Jurkat, Clone E6-1 (cell line): ENCODE results near the gene AKTIP.
A peak's percentile ranks its signal among the peaks of the same experiment; 100 is the strongest.
"Not testable (repeated sequence)": the region's sequence is repeated elsewhere in the genome, so short reads cannot be mapped to it uniquely, and the experiment has no call there.

Experiments used
- DNase-seq: peaks from one replicate; pipeline ENCODE4 v3.0.0-alpha.2; 2011; ENCODE audit warnings: low read depth, low spot score
- H3K4me3 ChIP-seq: 2 replicates; pipeline ENCODE4 v1.5.1; 2011; ENCODE audit warnings: mild to moderate bottlenecking, low read length, control low read depth, moderate library complexity

AKTIP gene

DNA sequence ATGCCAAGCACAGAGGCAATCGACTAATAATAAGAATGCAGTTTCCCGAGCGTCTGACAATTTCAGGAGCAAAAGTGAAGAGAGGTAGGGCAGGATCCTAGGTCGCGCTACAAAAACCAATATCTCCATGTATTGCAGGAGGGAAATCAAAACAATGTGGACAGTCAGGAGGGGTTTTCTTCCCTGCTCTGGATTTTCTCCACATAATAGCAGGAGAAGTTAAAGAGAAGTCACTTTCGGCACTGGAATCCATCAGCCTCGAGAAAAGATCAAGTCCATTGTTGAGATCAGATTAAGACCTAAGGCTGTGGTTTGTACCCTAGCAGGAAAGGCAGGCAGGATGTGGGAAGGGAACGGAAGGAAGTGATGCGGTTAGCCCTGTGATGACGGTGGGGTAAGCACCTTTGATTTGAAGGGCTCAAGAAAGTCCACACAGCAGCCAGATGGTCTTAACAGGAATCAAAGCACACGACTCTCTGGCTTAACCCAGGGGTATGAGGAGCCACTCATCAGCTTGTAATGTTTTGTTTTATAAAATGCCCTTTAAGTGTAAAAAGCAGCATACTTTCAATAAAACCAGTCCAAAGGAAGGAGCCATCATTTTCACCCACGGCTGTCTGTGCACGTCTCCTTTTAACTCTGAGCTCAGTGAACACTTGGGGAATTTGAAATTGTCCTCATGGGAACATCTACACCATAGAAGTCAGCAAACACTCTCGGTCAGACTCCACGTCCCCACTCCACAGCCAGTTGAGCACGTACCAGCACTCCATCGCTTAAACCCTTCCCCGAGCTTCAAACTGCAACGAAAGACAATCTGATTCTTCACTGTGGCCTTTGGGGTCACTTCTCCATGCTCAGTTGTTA, 15.8 kb upstream of the AKTIP start:
- H3K4me3 ChIP-seq, result peak overlapping the region; percentile 25
- DNase-seq, result peak; percentile 96

DNA sequence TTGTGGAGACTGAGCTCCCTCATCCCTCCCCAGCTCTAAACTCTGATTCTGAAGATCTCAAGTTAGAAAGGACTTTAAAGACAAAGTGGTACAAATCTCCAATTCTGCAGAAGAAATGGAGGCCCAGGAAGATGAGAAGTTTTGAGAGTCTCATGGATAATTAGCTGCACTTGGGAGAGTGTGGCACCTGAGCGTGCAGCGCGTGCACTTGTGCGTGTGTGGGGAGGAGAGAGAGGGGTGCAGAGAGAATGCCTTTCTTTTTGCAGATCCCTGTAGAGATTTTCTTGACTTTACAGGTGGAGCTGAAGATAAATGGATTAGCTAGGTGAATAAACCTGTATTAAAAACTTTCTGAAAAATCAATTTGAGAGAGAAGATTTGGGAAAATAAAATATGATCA, 14.8 kb upstream of the AKTIP start:
- H3K4me3 ChIP-seq, result no peak overlapping the region
- no peak for DNase-seq

DNA sequence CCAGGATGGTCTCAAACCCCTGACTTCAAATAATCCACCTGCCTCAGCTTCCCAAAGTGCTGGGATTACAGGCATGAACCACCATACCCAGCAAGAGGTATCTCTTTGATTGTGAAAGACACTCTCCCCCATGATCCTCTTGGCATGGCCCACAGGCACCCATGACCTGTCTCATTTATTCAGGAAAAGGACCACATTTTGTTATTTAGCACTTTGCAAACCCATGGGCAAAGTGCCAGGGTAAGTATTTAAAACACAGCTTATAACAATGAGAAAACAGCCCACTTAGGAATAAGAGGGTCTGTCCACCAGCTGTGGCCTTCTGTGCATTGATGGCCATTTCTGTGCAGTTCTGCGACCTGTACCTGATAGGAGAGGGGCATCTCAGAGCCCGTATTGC, 12.8 kb upstream of the AKTIP start:
- H3K4me3 ChIP-seq, result no peak overlapping the region
- no peak for DNase-seq

DNA sequence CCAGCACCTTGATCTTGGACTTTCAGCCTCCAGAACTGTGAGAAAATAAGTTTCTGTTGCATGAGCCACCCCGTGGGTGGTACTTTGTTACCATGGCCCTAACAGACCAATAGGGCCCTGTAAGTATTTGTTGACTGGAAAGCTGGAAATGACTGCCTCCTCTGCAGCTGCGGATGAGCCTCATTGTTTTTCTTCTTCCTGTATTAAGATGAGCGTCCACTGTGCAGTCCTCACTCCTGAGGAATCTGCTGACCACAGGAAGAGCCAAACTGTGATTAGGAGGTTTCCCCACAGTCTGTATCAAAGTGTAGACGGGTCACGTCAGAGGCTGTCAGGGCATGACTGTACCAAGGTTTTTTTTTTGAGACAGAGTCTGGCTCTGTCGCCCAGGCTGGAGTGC, 12.2 kb upstream of the AKTIP start:
- DNase-seq, result no peak
- no peak overlapping the region for H3K4me3 ChIP-seq

GRCh38 chr16:53512795-53513194, 9.8 kb upstream of the AKTIP start:
- DNase-seq, result not testable (repeated sequence)

GRCh38 chr16:53511403-53512280, 8.6 kb upstream of the AKTIP start:
- H3K4me3 ChIP-seq, result no peak overlapping the region
- no peak for DNase-seq

More at GRCh38 chr16:53512795-53513194, 9.8 kb upstream of the AKTIP start:
- H3K4me3 ChIP-seq, result not testable (repeated sequence)

DNA sequence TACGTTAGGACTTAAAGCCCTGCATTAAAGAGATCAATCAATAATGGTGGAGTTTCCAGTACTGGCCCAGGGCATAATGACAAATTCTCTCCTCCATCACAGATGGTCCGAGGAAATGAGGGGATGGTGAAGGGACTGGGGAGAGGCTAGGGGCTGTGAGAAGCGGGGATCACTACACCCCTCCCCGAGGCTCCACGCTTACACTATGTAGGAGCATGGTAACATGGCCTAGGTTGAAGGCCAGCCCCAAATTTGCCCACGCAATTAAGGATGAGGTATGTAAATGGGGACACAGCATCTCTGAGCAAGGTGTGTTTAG, 8.0 kb upstream of the AKTIP start:
- DNase-seq, result no peak
- H3K4me3 ChIP-seq, result no peak overlapping the region

GRCh38 chr16:53510704-53511070, 7.7 kb upstream of the AKTIP start:
- DNase-seq, result no peak
- no peak overlapping the region for H3K4me3 ChIP-seq

GRCh38 chr16:53509906-53510703, 7.1 kb upstream of the AKTIP start:
- no peak for DNase-seq
- no peak overlapping the region for H3K4me3 ChIP-seq

DNA sequence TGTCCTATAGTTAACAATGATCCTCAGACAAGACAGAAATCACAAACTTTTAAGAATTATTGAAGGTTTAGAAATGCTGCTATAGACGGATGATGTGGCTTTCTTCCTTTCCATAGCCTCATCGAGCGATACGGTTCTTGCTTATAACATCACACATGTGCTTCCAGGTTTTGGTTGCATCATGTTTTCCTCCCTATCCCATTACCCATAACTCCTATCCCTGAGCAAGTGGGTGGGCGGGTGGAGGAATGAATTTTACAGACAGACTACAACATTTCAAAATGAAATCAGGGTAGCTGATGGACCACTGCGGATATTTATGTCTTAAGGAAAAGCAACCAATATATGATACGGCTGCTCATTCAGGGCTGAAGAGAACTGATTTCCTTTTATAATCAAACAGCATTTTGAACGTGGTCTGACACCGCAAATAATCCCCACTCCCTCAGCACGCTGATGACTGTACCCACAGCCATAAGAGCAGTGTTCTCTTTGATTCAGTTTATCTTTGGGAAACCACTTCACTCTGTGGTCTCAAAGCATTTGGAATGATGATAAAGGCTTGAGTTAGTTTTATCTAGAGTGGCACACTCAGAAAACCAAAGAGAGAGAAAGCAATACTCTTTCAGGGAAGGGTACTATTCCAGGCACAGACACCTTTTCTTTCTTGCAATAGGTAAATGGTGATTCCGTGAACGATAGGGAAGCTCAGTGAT, 4.6 kb upstream of the AKTIP start:
- H3K4me3 ChIP-seq, result no peak overlapping the region
- DNase-seq, result peak; percentile 66

- DNase-seq, result no peak
- H3K4me3 ChIP-seq, result no peak overlapping the region
Measured at GRCh38 chr16:53506254-53506653, 3.2 kb upstream of the AKTIP start.

DNA sequence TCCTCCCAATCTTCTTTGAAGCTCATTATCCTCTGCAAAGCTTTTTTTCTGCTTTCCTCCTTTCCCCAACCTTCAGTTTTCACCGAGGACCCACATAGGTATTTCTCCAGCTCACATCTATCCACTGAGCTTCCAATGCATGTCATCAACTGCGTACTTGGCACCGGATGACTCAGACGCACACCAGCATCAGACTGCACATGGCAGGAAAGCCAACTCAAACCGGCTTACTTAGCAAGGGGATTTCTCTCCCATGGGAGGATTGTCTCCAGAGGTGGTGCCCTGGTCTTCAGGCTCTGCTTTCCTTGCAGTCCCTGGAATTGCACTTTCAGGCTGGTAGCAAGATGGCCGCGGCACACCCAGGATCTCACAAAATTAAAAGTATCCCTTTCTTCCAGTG, 1.7 kb upstream of the AKTIP start:
- DNase-seq, result no peak
- H3K4me3 ChIP-seq, result peak overlapping the region; percentile 78

DNA sequence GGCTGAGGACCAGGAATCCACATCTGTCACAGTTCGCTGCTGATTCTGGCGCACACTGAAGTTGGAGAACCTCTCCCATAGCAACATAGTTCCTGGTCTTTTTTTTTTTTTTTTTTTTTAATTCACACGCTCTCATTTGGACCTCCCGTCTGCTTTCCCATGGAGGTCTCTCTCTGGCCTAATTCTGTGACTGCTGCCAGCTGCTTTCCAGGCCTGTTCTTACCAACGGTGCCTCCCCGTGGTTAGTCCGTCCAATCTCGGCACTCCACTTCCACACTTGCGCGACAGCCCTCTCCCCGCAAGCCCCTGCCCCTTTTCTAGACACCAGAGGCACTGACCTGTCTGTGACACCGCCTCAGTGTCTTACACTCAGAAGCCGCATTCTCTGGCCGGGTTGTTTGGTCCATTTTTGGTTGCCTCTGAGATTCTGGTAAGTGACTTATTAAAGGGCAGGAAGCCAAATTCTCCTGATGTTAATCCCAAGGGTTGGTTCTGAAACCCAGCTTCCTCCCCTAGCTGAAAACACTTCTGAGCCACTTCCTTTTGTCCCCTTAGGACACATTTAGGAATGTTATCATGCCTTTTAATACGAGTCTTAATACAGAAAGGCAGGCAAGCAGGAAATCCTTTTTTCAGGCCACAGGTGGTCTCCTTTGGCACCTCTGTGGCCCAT, 1.1 kb upstream of the AKTIP start:
- H3K4me3 ChIP-seq, result peak overlapping the region; percentile 78
- no peak for DNase-seq

DNA sequence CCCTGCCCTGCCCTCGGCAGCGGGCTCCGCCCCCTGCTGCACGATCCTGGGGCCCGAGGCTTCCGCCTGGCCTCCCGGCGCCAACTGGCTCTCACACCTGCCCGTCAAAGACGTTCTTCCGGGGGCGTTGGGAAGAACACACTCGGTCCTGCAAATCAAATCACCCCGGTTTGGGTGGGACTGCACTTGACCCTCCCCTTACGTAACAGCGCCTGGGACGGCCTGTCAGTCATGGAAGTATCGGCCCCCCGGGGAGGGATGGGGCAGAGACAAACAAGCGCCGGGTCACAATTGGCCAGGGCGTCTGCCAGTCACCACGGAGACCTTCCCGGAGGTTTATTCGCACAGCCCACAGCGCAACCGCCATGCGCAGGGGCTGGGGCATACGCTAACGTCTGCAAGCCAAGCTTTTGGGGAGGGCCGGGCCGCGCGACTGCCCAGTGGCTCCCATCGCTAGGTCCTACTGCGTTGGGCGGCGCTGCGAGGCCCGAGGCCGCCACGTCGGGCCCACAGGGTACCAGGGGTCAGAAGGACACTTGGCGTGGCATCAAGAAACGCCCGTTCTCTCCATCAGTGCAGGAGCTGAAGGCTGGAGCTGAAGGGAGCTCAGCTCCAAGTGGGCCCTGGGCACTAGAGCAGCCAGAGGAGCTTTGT, 388 bp upstream of the AKTIP start:
- DNase-seq, result peak; percentile 100
- peak overlapping the region; percentile 78 for H3K4me3 ChIP-seq

DNA sequence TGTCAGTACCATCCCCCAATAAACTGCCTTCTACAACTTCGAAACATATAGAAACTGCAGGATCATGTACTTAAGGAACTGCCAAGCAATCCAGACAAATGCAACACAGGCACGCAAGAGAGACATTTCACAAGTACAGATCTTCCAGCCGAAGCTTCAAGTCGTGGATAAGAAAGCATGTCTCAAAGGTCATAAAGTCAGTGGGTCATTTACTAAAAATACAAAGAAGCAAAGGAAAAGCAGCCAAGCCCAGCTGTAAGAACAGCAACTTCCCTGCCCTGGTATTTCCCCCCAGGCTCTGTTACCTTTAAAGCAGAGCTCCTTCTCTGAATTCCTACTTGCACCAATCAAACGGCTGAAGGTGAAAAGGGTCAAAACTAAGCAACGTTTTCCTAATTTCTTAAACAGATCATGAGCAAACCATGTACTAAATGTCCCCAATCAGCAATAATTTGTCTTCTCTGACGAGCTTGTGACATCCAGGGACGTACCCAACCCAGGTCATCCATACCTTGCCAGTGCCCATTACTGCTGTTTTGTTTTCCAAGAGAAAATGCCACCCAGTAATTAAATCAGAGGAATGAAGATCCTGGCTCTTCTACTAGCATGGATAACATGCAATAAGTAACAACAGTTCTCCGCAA, 1.7 kb downstream of the AKTIP start:
- no peak overlapping the region for H3K4me3 ChIP-seq

DNA sequence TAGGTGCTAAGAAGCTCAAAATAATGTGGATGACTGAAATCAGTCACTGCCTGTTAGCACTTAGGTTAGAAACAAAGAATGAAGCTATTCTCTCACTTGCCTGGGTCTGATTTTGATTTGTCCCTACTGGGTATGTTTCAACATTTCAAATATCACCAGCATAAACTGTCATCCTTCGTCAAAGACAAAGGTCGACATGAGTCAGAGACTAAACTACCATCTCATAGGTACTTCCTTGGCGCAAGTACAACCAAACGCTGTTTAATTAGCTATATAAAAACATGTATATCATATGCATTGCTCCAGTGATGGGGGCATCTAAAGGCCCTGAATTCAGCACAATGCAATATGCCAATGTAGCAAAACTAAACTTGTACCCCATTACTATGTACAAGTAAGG, 4.0 kb downstream of the AKTIP start:
- no peak for DNase-seq
- H3K4me3 ChIP-seq, result no peak overlapping the region

More for the DNA sequence above, 1.7 kb downstream of the AKTIP start:
- no peak for DNase-seq

- no peak overlapping the region for H3K4me3 ChIP-seq
- no peak for DNase-seq
Measured at GRCh38 chr16:53495325-53495724, 7.7 kb downstream of the AKTIP start.

DNA sequence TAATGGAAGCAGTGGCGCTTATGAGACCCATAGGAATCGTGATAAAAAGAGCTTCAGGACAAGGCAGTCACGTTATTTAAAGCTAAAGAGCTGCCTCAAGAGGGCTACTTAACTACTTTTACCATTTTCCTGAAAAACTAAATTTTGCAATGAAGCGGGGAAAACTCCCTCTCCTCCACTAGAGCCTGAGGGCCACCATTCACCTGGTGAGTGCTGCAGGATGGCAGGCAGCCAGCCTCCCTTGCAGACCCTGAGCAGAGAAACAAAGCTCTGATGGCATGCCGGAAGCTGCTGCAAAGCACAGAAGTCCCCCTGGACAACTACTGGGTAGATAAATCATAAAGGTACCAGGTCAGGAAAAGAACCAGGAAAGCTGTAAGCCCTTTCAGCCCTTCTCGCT, 8.4 kb downstream of the AKTIP start:
- no peak for DNase-seq

More for the DNA sequence above, 8.4 kb downstream of the AKTIP start:
- H3K4me3 ChIP-seq, result no peak overlapping the region
